ENCODE results near the gene DHX57.

The DHX57 gene, protein sequence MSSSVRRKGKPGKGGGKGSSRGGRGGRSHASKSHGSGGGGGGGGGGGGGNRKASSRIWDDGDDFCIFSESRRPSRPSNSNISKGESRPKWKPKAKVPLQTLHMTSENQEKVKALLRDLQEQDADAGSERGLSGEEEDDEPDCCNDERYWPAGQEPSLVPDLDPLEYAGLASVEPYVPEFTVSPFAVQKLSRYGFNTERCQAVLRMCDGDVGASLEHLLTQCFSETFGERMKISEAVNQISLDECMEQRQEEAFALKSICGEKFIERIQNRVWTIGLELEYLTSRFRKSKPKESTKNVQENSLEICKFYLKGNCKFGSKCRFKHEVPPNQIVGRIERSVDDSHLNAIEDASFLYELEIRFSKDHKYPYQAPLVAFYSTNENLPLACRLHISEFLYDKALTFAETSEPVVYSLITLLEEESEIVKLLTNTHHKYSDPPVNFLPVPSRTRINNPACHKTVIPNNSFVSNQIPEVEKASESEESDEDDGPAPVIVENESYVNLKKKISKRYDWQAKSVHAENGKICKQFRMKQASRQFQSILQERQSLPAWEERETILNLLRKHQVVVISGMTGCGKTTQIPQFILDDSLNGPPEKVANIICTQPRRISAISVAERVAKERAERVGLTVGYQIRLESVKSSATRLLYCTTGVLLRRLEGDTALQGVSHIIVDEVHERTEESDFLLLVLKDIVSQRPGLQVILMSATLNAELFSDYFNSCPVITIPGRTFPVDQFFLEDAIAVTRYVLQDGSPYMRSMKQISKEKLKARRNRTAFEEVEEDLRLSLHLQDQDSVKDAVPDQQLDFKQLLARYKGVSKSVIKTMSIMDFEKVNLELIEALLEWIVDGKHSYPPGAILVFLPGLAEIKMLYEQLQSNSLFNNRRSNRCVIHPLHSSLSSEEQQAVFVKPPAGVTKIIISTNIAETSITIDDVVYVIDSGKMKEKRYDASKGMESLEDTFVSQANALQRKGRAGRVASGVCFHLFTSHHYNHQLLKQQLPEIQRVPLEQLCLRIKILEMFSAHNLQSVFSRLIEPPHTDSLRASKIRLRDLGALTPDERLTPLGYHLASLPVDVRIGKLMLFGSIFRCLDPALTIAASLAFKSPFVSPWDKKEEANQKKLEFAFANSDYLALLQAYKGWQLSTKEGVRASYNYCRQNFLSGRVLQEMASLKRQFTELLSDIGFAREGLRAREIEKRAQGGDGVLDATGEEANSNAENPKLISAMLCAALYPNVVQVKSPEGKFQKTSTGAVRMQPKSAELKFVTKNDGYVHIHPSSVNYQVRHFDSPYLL (N-terminal part only)

DNA sequence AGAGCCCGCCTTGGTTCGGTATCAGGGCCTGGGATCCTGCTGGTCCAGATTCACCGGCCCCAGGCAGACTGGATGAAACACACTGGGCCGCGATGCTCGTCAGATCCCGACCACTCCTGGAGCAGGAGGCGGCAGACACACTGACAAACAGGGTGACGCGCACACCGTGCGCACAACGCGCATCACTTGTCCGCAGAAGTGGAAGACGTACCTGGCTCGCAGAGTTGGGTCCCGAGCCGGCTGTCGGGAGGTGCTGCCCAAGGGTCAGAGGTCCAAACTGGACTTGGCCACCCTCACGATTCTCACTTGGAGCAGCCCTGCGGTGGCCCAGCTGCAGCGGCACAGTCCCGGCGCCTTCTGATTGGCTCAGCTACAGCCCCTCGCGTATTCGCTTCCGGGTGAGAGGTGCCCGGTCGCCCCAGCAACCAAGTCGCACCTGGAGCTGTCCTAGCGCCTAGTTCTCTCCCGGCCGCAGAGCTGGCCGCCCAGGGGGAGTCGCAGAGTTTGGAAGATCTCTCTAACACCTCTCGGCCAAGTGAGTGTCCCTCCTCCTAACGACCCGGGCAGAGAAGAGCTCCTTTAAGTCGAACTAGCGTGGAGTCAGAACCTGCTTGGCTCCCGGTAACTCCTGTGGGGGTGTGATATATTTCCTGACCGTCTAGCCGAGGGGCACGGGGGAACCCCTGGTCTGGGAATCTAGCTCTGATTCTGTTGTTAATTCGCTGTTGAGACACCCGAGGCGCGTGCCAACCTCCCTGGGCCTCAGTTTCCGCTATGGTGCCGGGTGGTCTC lies at the start of gene DHX57, which contains the start of gene MORN2:
TSS of gene DHX57 (minus strand) at position 359 of the 792 bp plus-strand sequence. CDS start 7,529 bp downstream, outside the sequence.
TSS of gene MORN2 (plus strand) at position 401 of the 792 bp plus-strand sequence.
- DNase-seq (ENCODE audit: insufficient read length, low spot score) (peak; percentile 90), FAIRE-seq (no peak)
- TF ChIP-seq, protein P1, sequence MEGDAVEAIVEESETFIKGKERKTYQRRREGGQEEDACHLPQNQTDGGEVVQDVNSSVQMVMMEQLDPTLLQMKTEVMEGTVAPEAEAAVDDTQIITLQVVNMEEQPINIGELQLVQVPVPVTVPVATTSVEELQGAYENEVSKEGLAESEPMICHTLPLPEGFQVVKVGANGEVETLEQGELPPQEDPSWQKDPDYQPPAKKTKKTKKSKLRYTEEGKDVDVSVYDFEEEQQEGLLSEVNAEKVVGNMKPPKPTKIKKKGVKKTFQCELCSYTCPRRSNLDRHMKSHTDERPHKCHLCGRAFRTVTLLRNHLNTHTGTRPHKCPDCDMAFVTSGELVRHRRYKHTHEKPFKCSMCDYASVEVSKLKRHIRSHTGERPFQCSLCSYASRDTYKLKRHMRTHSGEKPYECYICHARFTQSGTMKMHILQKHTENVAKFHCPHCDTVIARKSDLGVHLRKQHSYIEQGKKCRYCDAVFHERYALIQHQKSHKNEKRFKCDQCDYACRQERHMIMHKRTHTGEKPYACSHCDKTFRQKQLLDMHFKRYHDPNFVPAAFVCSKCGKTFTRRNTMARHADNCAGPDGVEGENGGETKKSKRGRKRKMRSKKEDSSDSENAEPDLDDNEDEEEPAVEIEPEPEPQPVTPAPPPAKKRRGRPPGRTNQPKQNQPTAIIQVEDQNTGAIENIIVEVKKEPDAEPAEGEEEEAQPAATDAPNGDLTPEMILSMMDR (IDR thresholded peaks at IDR 0.05; ENCODE audit: insufficient read depth, missing control alignments) = no peak

DNA sequence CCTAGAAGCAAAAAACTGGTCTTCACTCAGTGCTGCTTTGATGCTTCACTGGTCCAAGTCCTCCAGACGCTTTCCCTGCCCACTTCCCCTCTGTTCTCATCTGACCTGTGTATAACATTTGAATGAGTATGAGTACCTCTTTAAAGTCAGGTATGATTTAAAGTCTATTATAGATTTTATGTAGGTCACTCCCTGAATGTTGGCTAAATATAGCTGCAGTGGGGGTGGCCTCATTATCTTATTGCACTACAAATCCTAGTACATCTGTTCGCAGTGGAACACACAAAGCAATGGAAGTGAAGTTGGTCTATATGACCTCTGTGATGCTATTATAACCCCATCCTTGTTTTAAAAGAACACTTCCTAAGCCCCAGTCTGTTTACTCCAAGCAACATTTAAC lies 47.2 kb upstream of the DHX57 start:
- no peak for DNase-seq (ENCODE audit: insufficient read length, low spot score)
- TF ChIP-seq, protein P1 (IDR thresholded peaks at IDR 0.05; ENCODE audit: insufficient read depth, missing control alignments) = no peak
- peak; percentile 77 for FAIRE-seq

DNA sequence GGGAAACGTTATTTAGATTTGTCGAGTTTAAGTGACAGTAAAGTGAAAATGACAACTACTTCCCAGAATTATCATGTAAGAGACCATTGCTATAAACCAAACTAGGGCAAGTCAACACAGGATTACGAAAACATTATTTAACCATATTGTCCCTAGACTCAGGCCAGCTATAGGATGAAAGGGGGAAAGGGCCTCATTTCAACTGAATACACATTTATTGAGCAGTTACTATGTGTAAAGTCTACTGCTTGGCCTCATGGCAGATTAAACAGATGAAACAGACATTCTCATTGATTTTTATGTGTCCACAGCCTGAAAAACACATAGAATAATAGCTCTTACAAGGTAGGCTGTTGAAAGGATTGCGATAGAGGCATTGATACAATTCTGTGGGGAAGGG lies 46.7 kb upstream of the DHX57 start:
- FAIRE-seq (peak; percentile 16), DNase-seq (ENCODE audit: insufficient read length, low spot score) (no peak)
- TF ChIP-seq, protein P1 (IDR thresholded peaks at IDR 0.05; ENCODE audit: insufficient read depth, missing control alignments) = no peak

DNA sequence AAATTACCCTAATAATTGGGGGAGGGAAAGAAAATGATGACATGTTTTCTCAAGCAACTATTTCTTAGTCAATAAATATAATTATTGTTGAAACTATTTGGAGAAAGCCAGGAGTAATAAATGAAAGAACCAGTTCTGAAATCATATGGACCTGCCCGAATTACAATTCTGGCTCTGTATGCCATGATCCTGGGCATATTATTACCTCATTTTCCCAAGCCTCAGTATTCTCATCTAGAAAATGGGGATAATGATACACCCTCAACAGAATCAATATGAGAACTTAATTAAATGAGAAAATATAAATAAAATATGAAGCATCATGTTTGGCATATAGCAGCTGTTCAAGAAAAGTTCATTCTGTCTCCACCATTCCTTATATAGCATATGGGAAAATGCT lies 36.9 kb upstream of the DHX57 start:
- no peak for DNase-seq (ENCODE audit: insufficient read length, low spot score)
- no peak for FAIRE-seq
- TF ChIP-seq, protein P1 (IDR thresholded peaks at IDR 0.05; ENCODE audit: insufficient read depth, missing control alignments) = no peak

DNA sequence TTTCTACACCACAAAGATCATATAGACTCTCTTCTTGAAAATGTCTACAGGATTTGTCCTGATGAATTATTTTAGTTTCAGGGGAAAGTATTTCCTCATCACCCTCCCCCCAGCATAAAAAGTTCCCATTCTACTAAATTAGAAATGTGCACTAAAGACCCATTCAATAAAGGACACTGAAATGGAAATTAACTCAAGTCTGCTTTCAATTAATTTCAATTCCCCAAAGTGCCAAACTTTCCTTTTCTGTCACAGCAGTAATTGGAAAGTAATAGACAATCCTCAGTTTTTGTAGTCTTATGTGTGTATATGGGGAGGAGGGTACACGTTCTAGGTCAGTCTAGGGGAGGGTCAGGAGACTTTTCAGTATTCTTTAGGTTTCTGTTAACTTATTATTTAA lies 35.5 kb upstream of the DHX57 start:
- DNase-seq (ENCODE audit: insufficient read length, low spot score) (no peak), FAIRE-seq (no peak)
- TF ChIP-seq, protein P1 (IDR thresholded peaks at IDR 0.05; ENCODE audit: insufficient read depth, missing control alignments) = no peak

DNA sequence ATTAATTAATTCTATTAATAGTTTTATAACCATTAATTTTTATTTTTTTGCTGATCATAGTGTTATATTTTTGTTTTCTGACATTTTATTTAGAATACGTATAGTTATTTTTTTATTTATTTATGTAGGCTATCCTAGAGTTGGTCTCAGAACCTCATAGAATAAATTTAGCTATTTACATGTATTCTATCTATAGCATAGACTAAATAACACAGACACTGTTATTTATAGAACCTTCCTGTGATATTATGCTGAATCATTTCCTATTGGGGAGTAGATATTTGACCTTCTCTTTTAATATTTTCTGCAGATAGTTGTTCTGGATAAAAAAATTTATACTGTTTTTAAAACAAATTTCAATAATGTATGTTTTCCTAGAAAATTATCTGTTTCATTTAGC lies 34.1 kb upstream of the DHX57 start:
- DNase-seq (ENCODE audit: insufficient read length, low spot score) (no peak), FAIRE-seq (no peak)
- TF ChIP-seq, protein P1 (IDR thresholded peaks at IDR 0.05; ENCODE audit: insufficient read depth, missing control alignments) = no peak

Data from D721Med (cell line).